22Rv1 (cell line): Measurements from ENCODE around the gene CCDC6.
"Not testable (repeated sequence)": the region's sequence is repeated elsewhere in the genome, so short reads cannot be mapped to it uniquely, and the experiment has no call there.

Experiments
- H3K27ac ChIP-seq: fragments of 450-650 bp; 2 replicates; pipeline ENCODE4 v1.5.1; 2017
- ZFX ChIP-seq: fragments of 450-650 bp; IDR thresholded peaks from 2 replicates; pipeline ENCODE4 v1.6.1; 2017; ENCODE audit warnings: antibody characterized with exemption, borderline replicate concordance
- TF ChIP-seq, protein P1 (sequence below): fragments of 450-650 bp; IDR thresholded peaks from 2 replicates; pipeline ENCODE4 v1.5.1; 2017; ENCODE audit warnings: mild to moderate bottlenecking

Gene CCDC6

DNA sequence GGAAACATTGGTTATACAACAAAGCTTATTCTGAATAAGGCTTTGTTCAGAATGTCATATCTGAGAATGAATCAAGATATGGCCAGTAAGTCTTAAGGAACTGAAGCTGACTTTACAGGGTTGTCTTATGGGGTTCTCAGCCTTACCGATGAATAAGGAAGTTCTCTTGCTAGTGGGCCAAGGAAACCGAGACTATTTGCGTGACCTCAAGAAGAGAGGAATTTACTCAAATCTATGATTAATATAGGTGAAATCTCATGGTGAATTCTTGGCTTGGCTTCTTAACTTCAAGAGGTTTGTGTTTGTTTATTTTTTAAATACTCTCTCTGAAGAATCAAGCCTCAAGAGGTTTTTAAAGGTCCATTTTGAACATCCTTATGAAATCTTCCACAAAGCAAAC is 148.4 kb downstream of the CCDC6 start:
- no peak overlapping the region for H3K27ac ChIP-seq
- no peak for TF ChIP-seq ZFX
- TF ChIP-seq, protein P1, sequence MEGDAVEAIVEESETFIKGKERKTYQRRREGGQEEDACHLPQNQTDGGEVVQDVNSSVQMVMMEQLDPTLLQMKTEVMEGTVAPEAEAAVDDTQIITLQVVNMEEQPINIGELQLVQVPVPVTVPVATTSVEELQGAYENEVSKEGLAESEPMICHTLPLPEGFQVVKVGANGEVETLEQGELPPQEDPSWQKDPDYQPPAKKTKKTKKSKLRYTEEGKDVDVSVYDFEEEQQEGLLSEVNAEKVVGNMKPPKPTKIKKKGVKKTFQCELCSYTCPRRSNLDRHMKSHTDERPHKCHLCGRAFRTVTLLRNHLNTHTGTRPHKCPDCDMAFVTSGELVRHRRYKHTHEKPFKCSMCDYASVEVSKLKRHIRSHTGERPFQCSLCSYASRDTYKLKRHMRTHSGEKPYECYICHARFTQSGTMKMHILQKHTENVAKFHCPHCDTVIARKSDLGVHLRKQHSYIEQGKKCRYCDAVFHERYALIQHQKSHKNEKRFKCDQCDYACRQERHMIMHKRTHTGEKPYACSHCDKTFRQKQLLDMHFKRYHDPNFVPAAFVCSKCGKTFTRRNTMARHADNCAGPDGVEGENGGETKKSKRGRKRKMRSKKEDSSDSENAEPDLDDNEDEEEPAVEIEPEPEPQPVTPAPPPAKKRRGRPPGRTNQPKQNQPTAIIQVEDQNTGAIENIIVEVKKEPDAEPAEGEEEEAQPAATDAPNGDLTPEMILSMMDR = no peak

DNA sequence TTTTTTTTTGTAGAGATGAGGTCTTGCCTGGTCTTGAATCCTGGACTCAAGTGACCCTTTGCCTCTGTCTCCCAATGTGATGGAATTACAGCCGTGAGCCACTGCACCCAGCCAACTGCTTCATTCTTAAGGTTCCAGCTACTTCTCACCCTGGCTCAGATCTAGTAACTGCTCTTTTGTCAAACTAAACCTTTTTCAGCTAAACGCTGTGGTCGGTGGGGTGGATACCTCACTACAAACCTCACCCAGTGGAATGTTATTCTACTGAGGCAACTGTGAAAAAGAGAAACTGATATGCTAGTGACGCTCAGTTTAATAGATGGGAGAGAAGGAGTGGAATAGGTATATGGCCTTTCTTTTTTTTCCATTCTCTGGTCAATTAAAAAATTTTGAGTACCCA is 151.4 kb downstream of the CCDC6 start:
- H3K27ac ChIP-seq = no peak overlapping the region
- no peak for TF ChIP-seq ZFX
- TF ChIP-seq, protein P1 = no peak

DNA sequence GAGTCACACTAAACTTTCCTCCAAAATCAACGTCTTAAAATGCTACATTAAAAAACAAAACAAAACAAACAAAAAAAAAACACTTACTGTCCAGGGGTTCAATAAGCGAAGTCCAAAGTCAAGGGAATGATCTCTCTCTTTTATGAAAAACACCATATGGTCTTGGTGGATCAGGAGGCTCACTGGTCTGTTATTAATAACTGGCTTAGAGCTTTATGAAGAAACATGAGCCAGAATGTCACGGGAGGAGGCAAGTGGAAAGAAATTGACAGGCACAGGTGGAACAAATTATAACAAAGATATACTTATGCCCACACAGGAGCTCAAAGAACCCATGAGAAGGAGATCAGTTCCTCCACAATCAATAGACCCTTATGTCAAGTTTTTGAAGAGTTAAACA is 153.1 kb downstream of the CCDC6 start, which contains the start of gene MRLN:
Gene MRLN (minus strand): TSS at position 189 of the 400 bp plus-strand sequence.
- H3K27ac ChIP-seq = no peak within 1 kb of the TSS
- TF ChIP-seq, protein P1 = no peak
- no peak for TF ChIP-seq ZFX

DNA sequence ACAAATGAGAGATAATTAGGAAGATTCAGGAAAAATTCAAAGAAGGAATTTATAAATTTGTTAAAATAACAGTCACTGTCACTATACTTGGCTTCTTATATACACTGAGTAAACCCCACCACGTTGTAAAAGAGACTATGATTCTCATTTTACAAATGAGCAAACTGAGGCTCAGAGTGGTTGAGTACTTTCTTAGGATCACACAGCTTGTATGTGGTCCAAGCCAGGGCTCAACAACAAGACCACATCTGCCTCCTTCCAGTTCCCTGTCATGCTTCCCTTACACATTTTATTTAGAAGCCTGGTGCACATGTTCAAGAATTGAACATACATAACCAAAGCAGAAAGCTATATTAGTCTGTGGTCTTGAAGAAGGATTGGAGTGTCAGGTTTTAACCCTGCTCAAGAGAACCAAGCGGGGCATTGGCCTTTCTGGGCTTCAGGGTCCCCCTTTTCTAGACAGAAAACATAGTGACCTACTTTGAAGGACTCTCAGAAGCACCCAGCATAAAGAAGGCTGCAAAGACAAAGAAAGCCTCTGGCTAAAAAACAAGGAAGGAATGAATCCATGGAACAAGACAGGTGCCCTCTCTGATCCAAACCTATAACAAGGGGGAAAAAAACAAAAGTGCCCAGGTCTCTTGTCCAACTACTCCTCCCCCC is 153.9 kb downstream of the CCDC6 start:
- H3K27ac ChIP-seq = no peak overlapping the region
- TF ChIP-seq, protein P1 = no peak
- TF ChIP-seq ZFX = no peak

DNA sequence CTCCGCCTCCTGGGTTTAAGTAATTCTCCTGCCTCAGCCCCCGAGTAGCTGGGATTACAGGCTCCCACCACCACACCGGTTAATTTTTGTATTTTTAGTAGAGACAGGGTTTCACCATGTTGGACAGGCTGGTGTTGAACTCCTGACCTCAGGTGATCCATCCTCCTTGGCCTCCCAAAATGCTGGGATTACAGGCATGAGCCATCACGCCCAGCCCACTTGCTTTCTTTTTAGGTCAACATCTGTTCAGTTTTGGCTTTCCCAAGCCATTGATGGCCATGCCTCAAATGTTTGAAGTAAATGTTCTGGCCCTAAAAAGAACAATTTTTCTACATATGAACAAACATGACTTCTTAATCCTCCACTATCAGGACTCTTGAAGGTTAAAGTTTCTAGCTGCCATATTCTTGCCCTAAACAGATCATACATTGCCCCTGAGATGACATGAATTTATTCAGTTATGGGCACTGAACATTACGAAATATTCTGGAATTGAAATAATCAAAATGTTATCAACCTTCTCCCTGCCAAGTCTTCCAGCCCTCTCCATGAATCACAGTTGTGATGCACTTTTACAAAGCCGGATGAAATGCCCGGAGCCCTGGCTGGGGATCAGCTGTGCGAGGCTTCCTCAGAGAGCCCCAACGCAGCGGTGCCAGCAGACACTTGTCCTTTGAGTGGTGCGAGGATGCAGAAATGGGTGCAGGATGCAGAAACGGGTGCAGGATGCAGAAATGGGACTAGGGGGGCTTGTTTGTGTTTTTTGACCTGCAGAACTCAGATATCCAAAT is 156.0 kb downstream of the CCDC6 start:
- TF ChIP-seq, protein P1 = no peak
- no peak for TF ChIP-seq ZFX
- H3K27ac ChIP-seq = no peak overlapping the region

DNA sequence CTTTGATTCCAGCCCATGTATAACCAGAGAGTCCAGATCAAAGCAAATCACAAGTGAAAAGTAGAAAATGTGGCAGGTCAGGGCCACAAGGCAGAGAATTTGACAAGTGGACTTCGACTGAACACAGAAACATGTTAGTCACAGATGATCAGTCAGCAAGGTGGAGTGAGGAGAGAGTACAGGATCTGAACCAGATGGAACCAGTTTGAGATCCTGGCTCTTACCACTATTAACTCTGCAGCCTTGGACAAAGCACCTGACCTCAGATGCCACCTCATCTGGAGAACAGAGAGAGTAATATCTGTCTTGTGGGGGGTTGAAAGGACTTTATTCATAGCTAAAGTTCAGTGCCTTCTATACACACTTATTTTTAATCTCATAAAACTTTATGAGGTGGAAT is 157.5 kb downstream of the CCDC6 start:
- TF ChIP-seq, protein P1 = no peak
- no peak for TF ChIP-seq ZFX
- H3K27ac ChIP-seq = no peak overlapping the region

DNA sequence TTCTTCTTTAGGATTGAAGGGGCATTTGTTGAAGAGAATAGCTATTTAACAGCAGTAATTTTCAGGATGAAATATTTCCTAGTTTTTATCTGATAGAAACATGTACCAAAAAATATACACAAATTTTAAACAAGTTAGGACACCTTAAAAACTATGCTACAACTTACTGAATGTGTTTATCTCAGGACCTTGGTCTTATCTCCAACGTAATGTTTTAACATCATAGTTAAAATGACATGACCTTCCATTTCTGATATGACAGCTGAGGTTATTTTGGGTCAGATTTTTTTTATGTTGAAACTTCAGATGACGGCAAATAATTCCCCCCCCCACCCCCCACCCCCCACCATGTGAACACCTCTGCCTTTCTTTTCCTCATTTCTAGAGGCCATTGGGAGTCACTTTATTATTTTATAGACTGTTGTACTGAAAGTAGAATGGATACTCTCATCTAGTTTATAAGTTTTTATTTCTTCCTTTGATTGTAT is 161.1 kb downstream of the CCDC6 start:
- H3K27ac ChIP-seq = no peak overlapping the region
- TF ChIP-seq, protein P1 = no peak
- no peak for TF ChIP-seq ZFX

DNA sequence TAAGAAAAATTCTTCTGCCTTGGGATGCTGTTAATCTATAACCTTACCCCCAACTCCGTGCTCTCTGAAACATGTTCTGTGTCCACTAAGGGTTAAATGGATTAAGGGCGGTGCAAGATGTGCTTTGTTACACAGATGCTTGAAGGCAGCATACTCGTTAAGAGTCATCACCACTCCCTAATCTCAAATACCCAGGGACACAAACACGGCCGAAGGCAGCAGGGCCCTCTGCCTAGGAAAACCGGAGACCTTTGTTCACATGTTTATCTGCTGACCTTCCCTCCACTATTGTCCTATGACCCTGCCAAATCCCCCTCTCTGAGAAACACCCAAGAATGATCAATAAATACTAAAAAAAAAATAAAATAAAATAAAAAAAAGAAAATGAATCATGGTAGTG is 161.6 kb downstream of the CCDC6 start:
- not testable (repeated sequence) for H3K27ac ChIP-seq

DNA sequence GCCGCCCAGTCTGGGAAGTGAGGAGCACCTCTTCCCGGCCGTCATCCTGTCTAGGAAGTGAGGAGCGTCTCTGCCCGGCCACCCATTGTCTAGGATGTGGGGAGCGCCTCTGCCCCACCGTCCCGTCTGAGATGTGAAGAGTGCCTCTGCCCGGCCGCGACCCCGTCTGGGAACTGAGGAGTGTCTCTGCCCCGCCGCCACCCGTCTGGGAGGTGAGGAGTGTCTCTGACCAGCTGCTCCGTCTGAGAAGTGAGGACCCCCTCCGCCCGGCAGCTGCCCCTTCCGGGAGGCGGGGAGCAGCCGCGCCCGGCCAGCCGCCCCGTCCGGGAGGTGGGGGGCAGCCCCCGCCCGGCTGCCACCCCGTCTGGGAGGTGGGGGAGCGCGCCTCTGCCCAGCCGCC is 162.2 kb downstream of the CCDC6 start:
- not testable (repeated sequence) for H3K27ac ChIP-seq
